ENCODE measurements around the gene LRRC8D.

Gene LRRC8D

DNA sequence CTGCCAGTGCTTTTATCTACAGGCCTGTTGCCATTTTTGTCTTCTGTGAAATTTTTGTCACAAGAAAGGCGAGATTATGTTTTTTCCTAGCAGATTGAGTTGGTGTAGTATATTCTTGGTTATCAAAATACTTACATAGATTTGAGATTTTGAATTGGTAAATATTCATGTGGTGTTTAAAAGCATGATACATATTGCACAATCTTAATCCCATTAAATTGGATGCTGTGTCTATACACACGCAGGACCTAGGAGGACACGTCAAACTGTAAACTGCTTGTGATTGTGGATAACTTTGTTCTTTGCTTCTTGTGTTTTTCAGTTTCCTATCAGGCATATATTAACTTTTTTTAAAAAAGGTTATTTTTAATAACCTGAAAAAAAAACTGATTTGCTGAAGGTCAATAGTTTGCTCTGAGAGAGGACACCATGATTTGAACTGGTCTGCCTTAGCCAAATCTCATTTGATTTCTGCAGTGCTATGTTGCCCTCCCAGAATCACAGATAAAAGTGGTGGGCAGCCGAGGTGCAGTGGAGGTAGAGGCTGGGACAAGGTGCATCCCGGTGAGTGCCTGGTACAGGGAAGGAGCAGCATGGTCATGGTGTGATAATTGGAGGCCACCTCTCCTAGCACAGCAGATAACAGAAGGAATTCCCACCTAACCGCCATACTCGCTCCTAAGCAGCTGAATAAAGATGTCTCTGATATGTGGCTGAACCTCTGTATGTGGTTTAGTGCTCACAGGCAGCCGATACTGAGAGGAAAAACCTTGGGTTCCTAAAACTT, 76.7 kb downstream of the LRRC8D start:
- no peak for FAIRE-seq

DNA sequence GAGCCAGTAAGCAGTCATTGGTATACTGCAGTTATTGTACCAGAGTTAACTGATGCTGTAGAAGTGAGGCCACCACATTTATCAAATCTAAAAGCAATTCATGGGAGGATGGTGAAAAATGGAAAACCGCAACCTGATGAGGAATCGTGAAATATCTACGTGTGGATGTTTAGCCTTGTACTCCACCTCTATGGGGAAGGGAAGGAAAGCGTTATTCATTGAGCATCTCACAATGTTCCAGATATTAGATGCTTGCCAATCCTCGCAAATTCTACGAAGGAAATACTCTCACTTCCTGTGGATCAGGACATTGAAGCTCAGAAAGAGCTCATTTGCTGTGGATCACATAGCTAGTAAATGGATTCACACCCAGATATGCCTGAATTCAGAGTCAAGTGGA, 77.3 kb downstream of the LRRC8D start:
- no peak for FAIRE-seq

GRCh38 chr1:89898695-89899470, 78.1 kb downstream of the LRRC8D start:
- FAIRE-seq = no peak

- no peak for FAIRE-seq
Observed at GRCh38 chr1:89900323-89900722, 79.5 kb downstream of the LRRC8D start.

DNA sequence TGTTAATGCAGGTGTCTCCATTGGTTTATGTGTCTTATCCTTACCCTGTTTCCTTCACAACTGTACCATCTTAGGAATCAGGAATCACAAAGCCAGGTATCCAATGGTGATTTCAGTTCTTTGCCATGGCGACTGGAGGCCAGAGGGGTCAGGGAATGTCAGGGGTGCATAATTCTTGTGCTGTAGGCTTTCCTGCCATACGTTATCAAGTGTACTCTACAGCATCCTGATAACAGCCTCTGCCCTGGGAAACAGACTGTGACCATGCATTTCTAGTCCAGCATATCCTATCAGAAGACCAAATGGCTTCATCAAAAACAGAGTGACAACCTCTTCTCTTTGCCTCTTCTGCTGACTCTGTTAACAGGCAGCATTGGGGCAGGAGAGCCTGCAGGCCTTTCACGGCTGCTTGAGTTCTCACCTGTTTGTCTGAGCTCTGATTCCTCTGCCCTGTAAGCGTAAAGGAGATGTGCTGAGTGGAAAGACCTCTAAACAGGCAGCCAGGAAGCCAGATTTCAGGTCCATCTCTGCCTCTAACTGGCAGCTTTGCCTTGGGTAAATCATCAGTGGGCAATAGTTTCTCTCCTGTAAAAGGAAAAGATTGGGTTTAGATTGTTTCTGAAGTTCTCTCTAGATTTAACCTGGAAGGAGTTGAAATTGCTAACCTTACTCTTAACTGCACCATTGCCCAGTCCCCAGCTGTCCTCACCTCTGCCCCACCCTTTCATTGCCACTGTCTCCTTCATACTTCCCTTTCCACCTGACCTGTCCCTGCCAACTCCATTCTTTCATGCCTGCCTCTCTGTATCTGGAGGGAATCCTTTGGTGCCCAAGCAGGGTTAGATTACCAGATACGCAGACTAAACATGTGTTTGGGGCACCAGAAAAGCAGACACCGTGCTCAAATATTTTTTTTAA, 80.2 kb downstream of the LRRC8D start:
- no peak for FAIRE-seq

GRCh38 chr1:89901957-89902669, 81.3 kb downstream of the LRRC8D start:
- no peak for FAIRE-seq

- no peak for FAIRE-seq
Observed at GRCh38 chr1:89903550-89903949, 82.7 kb downstream of the LRRC8D start.

DNA sequence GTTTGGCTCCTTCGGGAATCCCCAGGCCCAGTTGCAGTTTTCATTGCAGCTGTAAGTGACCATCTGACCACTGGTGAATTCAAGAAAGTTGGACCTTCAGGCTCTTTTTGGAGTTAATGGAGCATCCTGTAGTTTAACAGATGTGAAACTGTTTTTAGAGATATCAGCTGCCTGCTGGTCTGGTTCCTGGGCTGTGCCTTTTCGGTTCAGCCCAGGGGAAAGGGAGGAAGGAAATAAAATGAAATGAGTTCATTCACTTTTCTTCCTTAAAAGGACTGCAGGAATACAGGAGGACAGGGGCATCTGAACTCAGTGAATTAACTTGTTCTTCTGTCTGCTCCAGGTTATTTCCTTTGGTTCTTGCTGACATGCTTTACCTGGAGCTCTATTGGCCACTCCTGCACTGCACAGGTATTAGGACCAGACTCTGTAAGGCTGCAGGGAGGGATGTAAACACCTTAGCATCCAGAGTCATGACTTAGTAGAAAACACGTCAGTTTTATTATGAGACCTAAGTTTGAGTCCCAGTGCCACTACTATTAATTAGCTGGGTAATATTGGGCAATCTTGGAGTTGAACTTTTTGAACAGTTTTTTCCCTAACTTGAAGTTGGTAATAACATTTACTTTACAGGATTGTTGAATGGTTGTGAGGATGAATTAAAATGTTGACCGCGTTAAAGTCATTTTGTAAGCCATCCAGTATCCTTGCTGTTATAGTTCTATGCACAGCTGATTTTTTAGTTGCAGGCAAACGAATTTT, 83.6 kb downstream of the LRRC8D start:
- no peak for FAIRE-seq

DNA sequence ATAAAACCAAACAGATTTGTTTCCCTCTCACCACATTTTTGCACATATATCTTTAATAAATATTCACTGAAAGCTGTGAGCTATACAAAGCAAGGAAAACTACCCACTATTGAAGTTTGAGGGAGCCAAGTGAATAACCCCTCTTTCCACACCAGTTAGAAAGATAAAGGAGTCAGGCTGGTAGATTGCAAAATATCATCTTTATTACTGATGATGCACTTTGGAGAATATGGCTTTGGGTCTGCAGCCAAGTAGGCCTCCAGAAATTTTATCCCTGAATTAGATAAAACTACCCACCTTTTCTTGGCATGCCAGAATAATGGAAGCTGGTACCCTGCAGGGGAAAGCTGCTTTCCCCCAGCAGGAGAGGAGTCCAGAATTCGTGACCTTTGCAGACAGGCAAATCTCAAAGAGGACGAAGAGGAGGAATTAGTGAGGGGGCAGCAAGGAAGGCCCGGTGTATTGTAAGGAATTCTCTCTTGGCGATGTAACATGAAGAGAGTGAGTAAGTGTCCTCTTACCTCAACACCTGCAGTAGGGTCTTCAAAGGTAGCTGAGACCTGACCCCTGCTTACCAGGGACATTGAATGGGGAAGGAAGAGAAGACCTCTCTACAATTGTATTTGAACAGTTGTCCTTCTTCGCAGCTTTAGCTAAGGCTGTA, 84.7 kb downstream of the LRRC8D start:
- FAIRE-seq = no peak

DNA sequence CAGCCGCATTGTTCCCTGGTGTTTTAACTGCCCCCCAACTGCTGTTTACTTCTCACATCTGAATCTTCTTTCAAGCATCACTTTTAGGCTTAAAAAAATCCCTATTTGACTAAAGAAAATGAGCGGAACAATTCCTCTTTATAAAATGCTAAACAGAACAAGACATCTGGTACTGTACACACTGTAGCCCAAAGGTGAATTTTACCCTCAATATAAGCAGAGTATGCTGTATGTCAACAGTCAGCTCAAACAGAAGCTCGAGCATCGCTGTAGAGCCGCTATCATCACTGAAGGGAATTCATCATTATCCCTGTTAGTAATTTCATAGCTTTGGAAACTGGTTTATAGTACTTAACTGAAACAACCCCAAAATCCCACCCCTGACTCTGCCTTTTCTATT, 85.3 kb downstream of the LRRC8D start:
- no peak for FAIRE-seq

GRCh38 chr1:89907727-89908212, 86.9 kb downstream of the LRRC8D start:
- FAIRE-seq = no peak

DNA sequence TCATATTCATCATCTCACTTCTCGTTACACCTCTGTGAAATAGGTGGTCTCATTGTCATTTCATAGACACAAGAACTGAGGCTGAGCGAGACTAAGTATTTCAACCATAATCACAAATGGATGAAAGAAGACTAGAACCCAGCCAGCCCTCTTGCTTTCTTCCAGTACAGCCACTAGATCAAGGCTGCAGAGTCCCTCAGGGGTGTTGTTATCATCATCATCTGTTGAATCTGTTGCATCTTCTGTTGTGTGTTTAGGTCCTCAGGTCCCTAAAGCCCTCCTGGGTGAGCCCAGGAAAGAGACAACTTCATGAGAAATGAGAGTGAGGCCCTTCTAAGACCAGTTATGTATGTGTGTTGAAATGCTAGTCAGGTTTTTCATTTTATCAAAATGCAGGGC, 87.4 kb downstream of the LRRC8D start:
- FAIRE-seq = no peak

GRCh38 chr1:89908672-89909436, 88.0 kb downstream of the LRRC8D start:
- FAIRE-seq = no peak

DNA sequence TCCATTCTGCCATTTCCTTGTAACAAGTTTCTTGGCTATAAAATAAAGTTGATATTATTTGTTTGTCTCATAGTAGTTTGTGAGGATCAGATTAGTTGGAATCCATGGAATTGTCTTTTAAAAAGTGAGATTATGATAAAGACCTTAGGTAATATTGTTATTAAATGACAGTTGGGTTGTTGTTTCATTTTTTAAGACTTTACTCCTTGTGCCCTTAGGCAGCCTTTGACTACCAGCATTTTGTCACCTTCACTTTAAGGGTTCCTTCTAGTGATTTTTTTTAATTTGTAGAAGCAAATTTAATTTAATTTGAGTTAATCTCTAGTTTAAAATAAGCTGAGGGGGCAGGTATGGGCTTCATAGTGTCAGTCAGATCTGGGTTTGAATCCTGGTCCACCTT, 89.4 kb downstream of the LRRC8D start:
- no peak for FAIRE-seq

- FAIRE-seq = no peak
Observed at GRCh38 chr1:89910780-89911179, 89.9 kb downstream of the LRRC8D start.

DNA sequence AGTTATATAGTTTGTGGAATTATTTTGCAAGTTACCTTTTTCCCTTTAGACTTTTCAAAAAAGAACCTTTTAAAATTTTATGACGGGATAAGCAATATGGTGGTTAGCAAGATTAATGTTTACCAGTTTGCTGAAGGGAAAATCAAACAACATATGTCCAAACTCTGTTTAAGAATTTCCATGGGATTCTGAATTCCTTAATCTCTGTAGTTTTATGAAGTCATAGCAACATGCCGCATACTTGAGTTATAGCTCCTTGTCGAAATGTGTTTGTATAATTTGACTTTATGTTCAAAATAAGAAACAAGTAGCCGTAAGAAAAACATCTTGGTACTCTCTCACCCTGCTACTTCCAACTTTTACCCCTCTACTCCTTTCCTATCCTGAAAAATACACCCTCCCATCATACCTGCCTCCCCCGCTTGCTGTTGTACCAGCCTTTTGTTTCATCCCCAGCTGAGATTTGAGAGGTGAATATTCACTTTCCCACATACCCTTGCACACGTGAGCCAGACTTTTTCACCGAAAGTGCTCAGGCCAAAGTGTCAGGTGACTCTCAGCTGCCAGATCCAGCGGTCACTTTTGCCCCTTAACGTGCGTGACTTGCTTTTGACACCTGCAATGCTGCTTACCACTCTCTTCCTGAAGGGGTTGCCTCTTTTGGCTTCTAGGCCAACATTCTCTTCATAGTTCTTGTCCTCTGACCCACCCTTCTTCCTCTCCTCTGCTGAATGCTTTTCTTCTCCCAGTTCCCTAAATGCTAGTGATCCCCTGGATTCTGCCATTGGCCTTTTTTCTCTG, 90.6 kb downstream of the LRRC8D start:
- no peak for FAIRE-seq

DNA sequence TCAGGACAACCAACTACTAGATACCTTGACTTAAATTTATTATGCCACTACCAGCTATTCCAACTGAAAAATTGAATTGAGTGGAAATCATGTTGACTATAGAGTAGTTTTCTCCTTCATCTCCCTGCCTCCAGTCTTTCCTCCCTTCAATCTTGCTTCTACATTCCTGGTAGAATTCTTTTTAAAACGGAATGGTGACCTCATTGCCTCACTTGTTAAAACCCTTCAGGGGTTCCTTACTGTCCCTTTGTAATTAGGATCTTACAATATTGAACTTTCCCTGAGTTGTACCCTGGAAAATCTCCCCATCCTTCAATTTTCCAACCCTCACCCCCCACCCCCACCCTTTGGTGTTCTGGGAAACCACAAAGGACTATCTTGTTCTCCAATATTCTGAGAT, 91.2 kb downstream of the LRRC8D start:
- no peak for FAIRE-seq

DNA sequence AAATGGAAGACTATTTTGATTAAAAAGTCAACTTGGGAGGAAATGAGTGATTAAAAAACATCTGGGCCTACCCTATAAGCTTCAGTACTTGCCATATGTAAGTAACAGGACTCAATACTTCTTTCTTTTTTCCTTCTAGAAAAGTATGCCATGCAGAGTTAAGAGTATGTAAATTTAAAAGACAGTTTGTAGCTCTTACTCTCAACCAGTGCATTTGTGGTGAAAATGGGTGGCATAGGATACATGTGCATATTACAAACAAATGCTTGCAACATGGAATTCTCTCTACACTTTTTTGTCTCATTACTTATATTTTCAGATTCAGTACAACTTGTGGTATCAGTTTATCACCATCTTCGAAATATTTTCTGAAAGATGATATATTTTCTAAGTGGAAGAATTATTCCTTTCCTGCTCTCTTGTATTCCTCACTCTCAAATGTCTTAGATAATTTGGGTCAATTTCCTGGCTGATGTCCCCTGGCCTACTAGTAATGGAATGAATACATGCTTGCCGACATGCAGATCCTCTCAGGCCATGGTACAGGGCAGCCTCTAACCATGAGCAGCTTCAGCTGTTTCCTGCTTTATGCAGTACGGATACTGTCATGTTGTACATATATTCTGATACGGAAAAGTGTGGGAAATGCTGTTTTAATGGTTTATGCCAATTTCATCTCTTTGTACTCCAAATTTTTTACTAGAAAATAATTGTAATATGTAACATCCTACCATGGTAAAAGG, 92.7 kb downstream of the LRRC8D start:
- no peak for FAIRE-seq

GRCh38 chr1:89917353-89917752, 96.5 kb downstream of the LRRC8D start:
- no peak for FAIRE-seq

Data from islet of Langerhans (tissue), 1 donor.